HG03442 (cell line): ENCODE data around the gene ZIC4.

Experiments used
- ATAC-seq: cut with Tn5 transposase; IDR thresholded peaks from one replicate; pipeline ENCODE4 v1.9.1; 2021; ENCODE audit warnings: mild to moderate bottlenecking, moderate library complexity; ENCODE audit not compliant: unreplicated experiment

Gene ZIC4

GRCh38 chr3:147405231-147406027, 914 bp downstream of the ZIC4 start:
- no peak for ATAC-seq

- no peak for ATAC-seq
Observed at GRCh38 chr3:147404800-147405230, 1.5 kb downstream of the ZIC4 start.

GRCh38 chr3:147404000-147404799, 2.1 kb downstream of the ZIC4 start:
- no peak for ATAC-seq

- no peak for ATAC-seq
Observed at GRCh38 chr3:147403511-147403910, 2.8 kb downstream of the ZIC4 start.

GRCh38 chr3:147402159-147402558, 4.2 kb downstream of the ZIC4 start:
- no peak for ATAC-seq

- no peak for ATAC-seq
Observed at GRCh38 chr3:147401421-147401820, 4.9 kb downstream of the ZIC4 start.

GRCh38 chr3:147400999-147401398, 5.3 kb downstream of the ZIC4 start:
- no peak for ATAC-seq

- no peak for ATAC-seq
Observed at GRCh38 chr3:147400111-147400510, 6.2 kb downstream of the ZIC4 start.

GRCh38 chr3:147398813-147399534, 7.4 kb downstream of the ZIC4 start:
- no peak for ATAC-seq

- ATAC-seq: no peak
Observed at GRCh38 chr3:147397875-147398812, 8.2 kb downstream of the ZIC4 start.

- ATAC-seq: no peak
Observed at GRCh38 chr3:147397155-147397874, 9.0 kb downstream of the ZIC4 start.

GRCh38 chr3:147396712-147397046, 9.7 kb downstream of the ZIC4 start:
- no peak for ATAC-seq

GRCh38 chr3:147395899-147396711, 10.2 kb downstream of the ZIC4 start:
- no peak for ATAC-seq

GRCh38 chr3:147394884-147395225, 11.5 kb downstream of the ZIC4 start:
- ATAC-seq: no peak

- ATAC-seq: no peak
Observed at GRCh38 chr3:147393943-147394883, 12.1 kb downstream of the ZIC4 start.

GRCh38 chr3:147393261-147393942, 12.9 kb downstream of the ZIC4 start:
- no peak for ATAC-seq

GRCh38 chr3:147392625-147392946, 13.8 kb downstream of the ZIC4 start:
- ATAC-seq: no peak
